GM21786 (cell line): ENCODE data around the gene FILIP1.

Experiments used
- ATAC-seq: cut with Tn5 transposase; IDR thresholded peaks from one replicate; pipeline ENCODE4 v1.9.1; 2021; ENCODE audit not compliant: unreplicated experiment

The FILIP1 gene

GRCh38 chr6:75492386-75493153 lies 1.0 kb downstream of the FILIP1 start:
- ATAC-seq, result no peak

DNA sequence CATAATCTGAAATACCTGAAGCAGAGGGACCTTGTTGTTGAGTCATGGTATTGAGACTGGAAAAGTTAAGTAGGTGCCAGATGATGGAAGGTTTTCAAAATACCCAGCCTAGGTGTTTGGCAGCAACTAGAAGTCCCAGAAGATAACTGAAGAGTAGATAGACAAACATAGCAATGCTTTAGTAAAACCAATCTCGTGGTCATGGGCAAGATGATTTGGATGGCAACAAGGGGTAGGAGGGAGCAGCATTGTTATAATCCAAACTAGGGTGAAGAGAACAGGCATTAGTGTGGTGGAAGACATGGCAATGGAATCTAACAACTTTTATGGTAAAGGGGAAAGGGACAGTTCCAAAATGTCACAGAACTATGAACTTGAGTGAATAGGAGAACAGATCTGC lies 2.3 kb downstream of the FILIP1 start:
- ATAC-seq, result no peak

GRCh38 chr6:75490706-75491105 lies 2.9 kb downstream of the FILIP1 start:
- no peak for ATAC-seq

GRCh38 chr6:75489025-75489424 lies 4.6 kb downstream of the FILIP1 start:
- ATAC-seq, result no peak

DNA sequence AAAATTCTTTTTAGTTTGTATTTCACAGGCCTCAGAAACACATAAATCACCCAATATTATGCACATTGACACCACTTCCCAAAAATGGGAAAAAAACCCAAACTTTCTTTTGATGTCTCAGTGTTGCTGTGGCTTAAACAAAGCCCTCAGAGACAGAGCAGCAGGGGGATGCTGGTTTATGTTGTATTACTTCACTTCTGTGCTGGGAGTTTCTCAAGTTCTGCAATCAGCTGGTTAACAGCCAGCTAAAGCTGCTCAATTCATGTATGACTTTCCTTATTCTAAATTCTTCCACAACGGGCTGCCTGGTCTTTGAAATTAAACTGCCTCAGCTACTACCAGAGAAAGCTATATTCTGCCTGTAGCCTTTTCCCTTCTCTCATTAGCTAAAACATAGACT lies 5.6 kb downstream of the FILIP1 start:
- no peak for ATAC-seq

DNA sequence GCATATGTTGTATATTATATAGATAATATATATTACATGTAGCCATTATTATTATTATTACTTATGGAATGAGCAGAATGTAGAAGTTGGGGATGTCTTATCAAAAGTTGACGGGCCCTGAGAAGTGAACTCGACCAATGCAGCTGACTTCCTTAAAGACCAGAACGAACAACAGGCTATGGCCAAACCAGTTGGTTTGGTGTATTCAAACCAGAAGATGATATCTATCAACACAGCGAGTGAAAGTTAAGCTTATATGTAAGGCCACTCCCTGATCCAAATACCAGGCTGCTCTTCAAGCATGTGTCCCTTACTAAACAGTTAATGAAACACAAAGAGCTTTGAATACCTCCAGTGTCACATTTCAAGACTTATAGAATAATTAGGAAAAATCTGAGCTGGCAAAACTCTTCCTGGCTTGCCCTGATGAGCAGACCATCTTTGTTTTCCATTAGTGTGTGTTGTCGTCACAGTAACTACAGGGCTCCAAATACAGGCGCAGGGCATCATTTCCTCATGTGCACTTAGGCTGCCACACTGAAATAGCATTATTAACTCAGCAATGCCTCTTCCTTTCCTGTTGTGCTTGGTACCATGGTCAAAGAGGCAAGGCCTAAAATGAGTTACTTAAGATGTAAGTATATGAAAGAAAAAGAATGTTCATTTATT lies 6.6 kb downstream of the FILIP1 start:
- no peak for ATAC-seq

DNA sequence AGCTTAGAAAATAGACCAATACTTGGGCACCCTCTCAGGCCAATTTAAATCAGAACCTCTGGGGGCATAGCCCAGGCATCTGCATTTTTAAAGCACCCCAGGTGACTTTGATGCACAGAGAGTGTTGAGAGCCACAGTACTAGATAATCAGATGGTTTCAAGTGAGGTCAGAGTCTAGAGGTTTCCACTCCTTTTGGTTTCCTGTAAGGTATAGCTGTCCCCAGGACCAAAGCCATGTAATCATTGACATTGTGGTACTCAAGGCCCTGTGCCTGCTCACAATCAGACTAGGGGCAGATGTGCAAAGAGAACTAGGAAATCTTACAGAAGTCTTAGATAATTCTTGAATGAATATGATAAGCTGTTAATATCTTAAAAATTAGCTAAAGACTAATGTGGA lies 9.1 kb downstream of the FILIP1 start:
- peak; percentile 93 for ATAC-seq

DNA sequence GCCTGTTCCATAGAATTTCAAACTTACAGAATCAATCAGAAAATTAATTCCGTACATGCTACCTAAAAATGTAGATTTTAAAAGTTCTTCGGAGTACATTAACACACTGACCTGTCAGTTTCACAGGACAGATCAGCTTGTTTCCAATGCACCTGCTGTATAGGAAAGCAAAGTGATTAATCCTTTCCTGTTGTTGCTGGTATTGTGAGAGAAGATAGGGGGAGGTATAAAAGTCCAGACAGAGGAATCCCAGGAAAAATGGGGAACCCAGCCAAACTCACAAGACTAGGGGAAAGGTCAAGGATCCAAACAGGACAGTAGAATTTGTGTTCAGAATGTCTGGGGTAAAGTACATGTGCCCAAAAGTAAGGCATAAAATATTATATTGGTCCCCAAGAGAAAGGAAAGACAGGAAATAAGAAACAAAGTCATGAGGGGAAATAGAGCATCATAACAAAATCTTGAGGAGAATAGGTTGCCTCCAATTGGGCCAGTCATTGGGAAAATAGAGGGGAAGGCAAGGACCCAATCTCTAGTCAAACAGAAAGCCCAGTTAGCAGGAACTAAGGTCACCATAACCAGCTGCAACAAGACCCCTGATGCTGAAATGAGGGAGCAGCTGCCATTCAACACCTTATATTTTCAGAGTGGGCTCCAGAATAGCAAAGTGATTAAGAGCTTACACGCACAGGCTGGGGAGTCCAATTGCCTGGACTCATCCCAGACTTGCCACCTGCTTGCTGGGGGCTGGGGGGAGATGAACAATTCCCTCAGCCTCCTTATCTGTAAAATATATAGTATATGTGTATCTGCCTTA lies 10.3 kb downstream of the FILIP1 start:
- no peak for ATAC-seq

- no peak for ATAC-seq
Measured at GRCh38 chr6:75481936-75482593, 11.5 kb downstream of the FILIP1 start.

GRCh38 chr6:75481394-75481793 lies 12.2 kb downstream of the FILIP1 start:
- ATAC-seq, result no peak

DNA sequence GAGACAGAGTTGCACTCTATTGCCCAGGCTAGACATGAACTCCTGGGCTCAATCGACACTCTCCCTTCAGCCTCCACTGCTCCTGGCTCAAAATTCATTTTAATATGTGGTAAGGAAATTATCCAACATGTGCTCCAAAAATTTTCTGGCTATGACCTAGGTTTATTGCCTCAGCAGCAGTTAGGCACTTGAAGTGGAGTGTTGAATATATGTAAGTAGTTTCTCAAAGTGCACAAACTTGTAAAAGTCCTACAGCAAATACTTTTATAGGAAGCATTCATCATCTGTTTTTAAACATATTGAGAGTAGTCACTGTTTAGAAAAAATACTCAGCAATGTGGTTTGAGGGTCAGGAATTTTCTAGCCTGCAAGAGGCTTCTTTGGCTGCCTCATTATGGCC lies 13.2 kb downstream of the FILIP1 start:
- ATAC-seq, result no peak

- ATAC-seq, result no peak
Measured at GRCh38 chr6:75479712-75480111, 13.9 kb downstream of the FILIP1 start.

DNA sequence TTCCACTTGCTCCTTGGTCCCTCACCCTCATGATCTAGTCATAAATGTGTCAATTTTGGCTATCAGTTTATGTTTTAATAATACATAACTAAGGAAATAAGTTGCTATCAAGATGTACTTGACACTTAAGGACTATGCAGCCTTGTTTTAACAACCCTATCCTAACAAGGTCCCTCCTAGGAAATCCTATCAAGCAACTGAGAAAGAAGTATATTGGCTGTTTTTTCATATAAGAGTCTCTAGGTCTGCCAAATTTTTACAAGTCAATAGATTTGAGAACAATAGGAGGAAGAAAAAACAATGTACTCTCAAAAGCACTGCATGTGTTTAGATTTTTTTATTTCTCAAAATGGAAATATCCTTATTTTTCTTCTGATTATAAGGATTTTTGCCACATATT lies 14.7 kb downstream of the FILIP1 start:
- no peak for ATAC-seq

DNA sequence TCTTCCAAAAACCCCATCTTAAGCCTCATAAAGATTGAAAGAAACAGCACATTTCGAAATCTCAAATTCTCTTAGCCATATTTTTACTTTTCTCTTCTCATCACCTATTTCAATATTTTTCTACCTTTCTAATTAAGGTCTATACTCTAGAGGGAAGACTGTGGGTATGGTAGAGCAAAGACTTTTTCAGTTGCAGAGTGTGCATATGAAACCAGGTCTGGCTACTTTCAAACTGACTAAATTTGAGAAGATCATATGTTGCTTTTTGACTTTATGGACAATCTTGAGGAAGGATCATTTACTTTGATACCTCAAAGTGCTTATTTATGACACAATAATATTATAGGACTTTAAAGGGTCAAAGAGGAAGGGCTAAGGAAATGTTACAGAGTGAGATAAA lies 20.7 kb downstream of the FILIP1 start:
- ATAC-seq, result peak; percentile 84

- ATAC-seq, result no peak
Measured at GRCh38 chr6:75467966-75468365, 25.6 kb downstream of the FILIP1 start.

DNA sequence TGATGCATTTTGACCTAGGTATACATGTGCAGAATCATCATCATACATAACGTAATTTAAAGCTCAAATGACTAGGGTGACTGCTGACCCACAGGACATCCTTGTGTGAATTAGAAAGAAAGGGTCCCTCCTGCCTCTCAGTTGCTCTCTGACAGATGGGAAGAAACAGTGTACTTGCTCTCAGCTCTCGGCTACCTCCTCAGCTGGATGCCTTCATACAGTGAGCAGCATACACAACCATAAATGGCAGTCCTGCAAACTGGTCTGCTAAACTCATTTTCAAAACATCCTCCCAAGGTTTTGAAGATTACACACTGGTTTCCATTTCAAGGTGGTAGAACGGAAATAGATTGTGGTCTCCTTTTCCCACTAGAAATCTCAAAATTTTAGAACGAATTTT lies 26.3 kb downstream of the FILIP1 start:
- ATAC-seq, result no peak

- ATAC-seq, result no peak
Measured at GRCh38 chr6:75466636-75467035, 27.0 kb downstream of the FILIP1 start.

DNA sequence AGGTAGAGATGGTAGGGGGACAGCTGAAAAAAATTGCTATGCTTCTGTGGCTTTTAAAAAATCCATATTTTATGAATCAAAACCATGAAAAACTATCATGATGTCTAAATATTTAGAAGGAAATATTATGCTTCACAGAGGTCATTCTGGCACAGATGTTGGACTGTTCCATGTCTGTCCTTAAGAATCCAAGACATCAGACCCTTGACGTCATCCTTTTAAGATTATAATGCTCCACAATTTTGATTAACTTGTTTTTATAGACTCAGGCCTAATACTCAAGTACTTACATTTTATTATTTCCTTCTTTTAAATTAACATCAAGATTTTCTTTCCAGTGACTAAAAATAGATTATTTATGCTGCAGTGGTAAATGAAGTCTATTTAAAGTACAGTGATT lies 29.7 kb downstream of the FILIP1 start:
- no peak for ATAC-seq

DNA sequence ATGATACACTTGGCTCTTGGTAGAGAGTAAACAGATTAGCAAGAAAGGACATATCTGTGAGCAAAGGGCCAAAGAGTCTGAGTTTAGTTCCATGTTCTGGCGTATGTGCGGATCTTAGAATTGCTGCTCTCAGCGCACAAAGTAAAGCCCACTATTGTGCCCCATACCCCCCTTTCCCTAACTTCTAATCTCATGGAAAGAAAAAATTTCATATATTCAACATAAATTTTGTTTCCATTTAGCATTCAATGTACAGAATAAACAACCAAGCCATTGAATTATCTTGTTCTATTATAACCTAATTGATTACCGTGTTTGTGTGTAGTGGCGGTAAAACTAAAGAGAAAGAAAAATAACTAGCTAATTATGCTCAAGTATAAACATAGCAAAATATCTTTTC lies 30.5 kb downstream of the FILIP1 start:
- ATAC-seq, result no peak

DNA sequence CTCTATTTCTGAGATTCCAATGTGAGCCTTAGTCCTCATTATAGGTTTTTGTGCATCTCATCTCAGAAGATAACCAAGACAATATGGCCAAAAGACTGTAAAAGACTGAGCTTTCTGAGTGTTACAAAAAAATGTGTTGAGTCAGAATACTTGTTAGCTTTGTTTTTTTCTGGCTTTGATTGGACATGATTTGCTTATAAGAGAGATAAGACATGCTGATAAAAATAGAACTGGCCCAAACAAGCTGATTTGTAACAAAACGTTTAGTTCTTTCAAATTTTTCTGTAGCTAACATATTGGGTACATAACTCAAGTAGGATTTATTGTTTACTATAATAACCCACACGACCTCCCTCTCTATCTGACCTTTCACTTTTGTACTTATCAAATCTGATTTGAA lies 32.9 kb downstream of the FILIP1 start:
- ATAC-seq, result no peak

DNA sequence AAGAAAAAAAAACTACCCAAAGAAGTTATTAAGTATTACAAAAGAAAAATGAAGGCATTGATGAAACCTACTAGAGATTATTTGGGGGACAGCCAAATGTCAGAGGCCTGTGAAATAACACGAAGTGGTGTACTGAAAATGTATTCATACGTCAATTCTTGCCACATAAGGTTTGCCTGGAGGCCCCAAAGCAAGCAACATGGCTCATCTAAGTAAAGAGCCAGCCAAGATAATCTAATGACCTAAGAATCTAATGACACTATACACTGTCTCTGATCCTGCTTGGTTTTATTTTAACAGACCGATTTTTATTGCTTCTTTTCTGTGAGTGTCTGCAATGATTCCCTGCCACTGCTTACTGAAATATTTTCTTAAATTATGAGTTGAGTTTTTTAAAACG lies 34.7 kb downstream of the FILIP1 start:
- ATAC-seq, result no peak
